Esophagus muscularis mucosa (tissue), 3 donors: ENCODE results near the gene SPCS3.

Experiments used
- POLR2A ChIP-seq: fragments of 450-650 bp; IDR thresholded peaks from one replicate; pipeline ENCODE4 v1.6.1; 2017; ENCODE audit warnings: antibody characterized with exemption, moderate library complexity, mild to moderate bottlenecking, low read depth
- TF ChIP-seq, protein P1 (sequence below), 3 experiments: fragments of 200-600 bp in 2 of 3; fragments of 450-650 bp in 1 of 3; sonication (generic) in 2 of 3; IDR thresholded peaks; one replicate each; pipeline ENCODE4 v1.5.1; 2017 to 2019; ENCODE audit warnings: antibody characterized with exemption in 3 of 3, mild to moderate bottlenecking in 2 of 3, moderate library complexity in 1 of 3

DNA sequence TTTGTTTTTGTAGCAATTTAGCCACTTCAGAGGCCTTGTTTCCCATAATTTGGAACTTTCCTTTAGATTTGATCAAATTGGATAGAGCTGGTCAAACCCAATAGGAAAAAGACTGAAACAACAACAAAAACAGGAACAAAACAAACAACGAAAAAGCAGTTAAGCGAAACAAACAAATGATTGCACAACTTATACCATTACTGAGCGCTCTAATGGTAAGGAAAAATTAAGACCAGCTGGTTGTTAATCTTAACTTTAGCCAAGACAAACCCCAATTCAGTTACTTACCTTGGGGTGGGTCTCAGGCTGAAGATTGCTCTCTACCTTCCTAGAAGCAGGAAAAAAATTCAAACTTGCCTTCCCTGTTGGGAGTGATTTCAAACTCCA is 38.3 kb downstream of the SPCS3 start:
- TF ChIP-seq, protein P1, sequence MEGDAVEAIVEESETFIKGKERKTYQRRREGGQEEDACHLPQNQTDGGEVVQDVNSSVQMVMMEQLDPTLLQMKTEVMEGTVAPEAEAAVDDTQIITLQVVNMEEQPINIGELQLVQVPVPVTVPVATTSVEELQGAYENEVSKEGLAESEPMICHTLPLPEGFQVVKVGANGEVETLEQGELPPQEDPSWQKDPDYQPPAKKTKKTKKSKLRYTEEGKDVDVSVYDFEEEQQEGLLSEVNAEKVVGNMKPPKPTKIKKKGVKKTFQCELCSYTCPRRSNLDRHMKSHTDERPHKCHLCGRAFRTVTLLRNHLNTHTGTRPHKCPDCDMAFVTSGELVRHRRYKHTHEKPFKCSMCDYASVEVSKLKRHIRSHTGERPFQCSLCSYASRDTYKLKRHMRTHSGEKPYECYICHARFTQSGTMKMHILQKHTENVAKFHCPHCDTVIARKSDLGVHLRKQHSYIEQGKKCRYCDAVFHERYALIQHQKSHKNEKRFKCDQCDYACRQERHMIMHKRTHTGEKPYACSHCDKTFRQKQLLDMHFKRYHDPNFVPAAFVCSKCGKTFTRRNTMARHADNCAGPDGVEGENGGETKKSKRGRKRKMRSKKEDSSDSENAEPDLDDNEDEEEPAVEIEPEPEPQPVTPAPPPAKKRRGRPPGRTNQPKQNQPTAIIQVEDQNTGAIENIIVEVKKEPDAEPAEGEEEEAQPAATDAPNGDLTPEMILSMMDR (IDR thresholded peaks at IDR 0.05) = no peak
- no peak for TF ChIP-seq POLR2A
